CD4-positive, alpha-beta T cell treated with Interleukin-12 subunit alpha and Interleukin-12 subunit beta, for 1 hour (primary cell): ENCODE results near the gene PSMB8.

ENCODE experiments used
- DNase-seq: peaks from one replicate; pipeline ENCODE4 v3.0.0-alpha.2; 2020

The PSMB8 gene

GRCh38 chr6:32855467-32856174 lies 11.8 kb upstream of the PSMB8 start:
- DNase-seq, result no peak

GRCh38 chr6:32854376-32855178 lies 10.7 kb upstream of the PSMB8 start:
- peak; percentile 65 for DNase-seq

GRCh38 chr6:32853541-32854375 lies 9.9 kb upstream of the PSMB8 start, which contains the start of the genes PSMB9 and TAP1:
Gene PSMB9, plus strand, starts transcription at chr6:32854192. Its CDS starts 38 bp downstream, at chr6:32854230.
Gene TAP1, minus strand, starts transcription at chr6:32853704. Its CDS starts 68 bp downstream, at chr6:32853636.
- DNase-seq, result peak; percentile 96

GRCh38 chr6:32852844-32853540 lies 9.1 kb upstream of the PSMB8 start:
- peak; percentile 57 for DNase-seq

GRCh38 chr6:32852018-32852843 lies 8.4 kb upstream of the PSMB8 start:
- peak; percentile 47 for DNase-seq

GRCh38 chr6:32851025-32851424 lies 7.2 kb upstream of the PSMB8 start:
- DNase-seq, result no peak

GRCh38 chr6:32849126-32849525 lies 5.3 kb upstream of the PSMB8 start:
- no peak for DNase-seq

GRCh38 chr6:32847795-32848194 lies 3.9 kb upstream of the PSMB8 start:
- DNase-seq, result no peak

GRCh38 chr6:32847004-32847403 lies 3.2 kb upstream of the PSMB8 start:
- DNase-seq, result no peak

- peak; percentile 59 for DNase-seq
Measured at GRCh38 chr6:32845384-32845884, 1.6 kb upstream of the PSMB8 start.

GRCh38 chr6:32844839-32845383 lies 1.1 kb upstream of the PSMB8 start:
- peak; percentile 53 for DNase-seq

GRCh38 chr6:32843331-32843978 lies 392 bp downstream of the PSMB8 start:
- DNase-seq, result no peak

- no peak for DNase-seq
Measured at GRCh38 chr6:32842690-32843089, 1.2 kb downstream of the PSMB8 start.

- DNase-seq, result no peak
Measured at GRCh38 chr6:32842021-32842650, 1.7 kb downstream of the PSMB8 start.

- peak; percentile 53 for DNase-seq
Measured at GRCh38 chr6:32840604-32841246, 3.1 kb downstream of the PSMB8 start.

- no peak for DNase-seq
Measured at GRCh38 chr6:32839356-32839755, 4.5 kb downstream of the PSMB8 start.

- peak; percentile 98 for DNase-seq
Measured at GRCh38 chr6:32838114-32838958, 5.5 kb downstream of the PSMB8 start, which contains the start of gene TAP2. Gene TAP2, minus strand, starts transcription at chr6:32838739. Its CDS starts 506 bp downstream, at chr6:32838233.

GRCh38 chr6:32837651-32838113 lies 6.2 kb downstream of the PSMB8 start:
- DNase-seq, result no peak
